ENCODE measurements around the gene DNAJB13.

DNAJB13 gene

DNA sequence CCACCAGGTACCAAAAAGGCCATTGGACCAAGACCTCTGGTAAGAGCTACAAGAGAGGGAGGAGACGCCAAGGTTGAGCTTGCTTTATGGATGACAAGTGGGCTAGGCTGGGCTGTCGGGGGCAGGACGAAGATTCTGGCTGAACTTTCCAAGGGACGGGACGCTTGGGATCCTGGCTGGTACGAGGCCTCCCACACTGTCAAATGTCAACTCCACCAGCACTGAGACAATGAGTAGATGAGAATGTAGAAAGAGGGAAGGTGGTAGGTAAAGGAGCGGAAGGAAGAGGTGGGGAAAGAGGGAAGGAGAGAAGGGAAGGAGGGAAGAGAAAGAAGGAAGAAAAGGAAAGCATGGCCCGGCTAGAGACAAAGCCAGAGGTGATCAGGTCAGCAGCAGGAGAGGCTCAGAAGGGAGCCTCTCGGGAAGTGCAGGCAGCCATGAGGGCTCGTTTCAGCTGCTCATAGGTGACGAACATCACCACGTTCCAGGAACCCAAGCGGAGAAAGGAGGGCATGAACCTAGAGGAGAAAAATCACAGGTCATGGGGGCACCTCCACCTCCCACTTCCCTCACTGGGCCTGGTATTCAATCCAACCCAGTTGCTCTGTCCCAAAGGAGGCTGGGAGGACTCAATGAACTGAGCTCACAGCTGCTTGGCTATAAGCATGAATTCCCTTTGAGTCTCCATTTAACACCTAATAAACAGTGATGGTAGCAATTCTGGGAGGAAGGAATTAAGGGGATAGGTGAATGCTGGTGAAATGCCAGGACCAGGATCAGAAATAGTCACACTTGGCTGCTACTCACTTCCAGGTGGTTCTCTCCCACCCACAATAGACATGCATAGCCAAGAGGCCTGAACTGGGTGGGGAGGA lies 24.0 kb downstream of the DNAJB13 start:
- Histone ChIP-seq H3K9ac (ENCODE audit: low read length) (no peak overlapping the region), H4K20me1 (ENCODE audit: low read depth, low read length) (0 out of 2 replicates have a peak, but pooled peaks cover 3% of the 10 kb centered on the region), H2AFZ (ENCODE audit: low read depth, low read length, severe bottlenecking) (no peak overlapping the region), H3K79me2 (ENCODE audit: insufficient read depth, low read length) (no peaks in the 10 kb centered on the region), H3K4me3 (ENCODE audit: insufficient read depth, low read length, poor library complexity, severe bottlenecking) (no peak overlapping the region), H3K9me2 (replicated peaks; ENCODE audit: insufficient read depth, low read length) (no peaks in the 10 kb centered on the region), H3K36me3 (ENCODE audit: low read length) (peaks cover 19% of the 10 kb centered on the region), H3K9me3 (ENCODE audit: insufficient read depth, low read length) (no peaks in the 10 kb centered on the region), H3K27ac (ENCODE audit: low read depth, low read length) (no peak overlapping the region), H3K27me3 (ENCODE audit: low read length) (no peaks in the 10 kb centered on the region), H3K4me2 (ENCODE audit: low read depth, low read length, poor library complexity, severe bottlenecking) (no peak overlapping the region), H3F3A (ENCODE audit: insufficient read depth) (peaks cover 7% of the 10 kb centered on the region)
- no peak for TF ChIP-seq EZH2phosphoT487 (conservative IDR thresholded peaks at IDR 0.05; ENCODE audit: low read length)
- TF ChIP-seq, protein P1, sequence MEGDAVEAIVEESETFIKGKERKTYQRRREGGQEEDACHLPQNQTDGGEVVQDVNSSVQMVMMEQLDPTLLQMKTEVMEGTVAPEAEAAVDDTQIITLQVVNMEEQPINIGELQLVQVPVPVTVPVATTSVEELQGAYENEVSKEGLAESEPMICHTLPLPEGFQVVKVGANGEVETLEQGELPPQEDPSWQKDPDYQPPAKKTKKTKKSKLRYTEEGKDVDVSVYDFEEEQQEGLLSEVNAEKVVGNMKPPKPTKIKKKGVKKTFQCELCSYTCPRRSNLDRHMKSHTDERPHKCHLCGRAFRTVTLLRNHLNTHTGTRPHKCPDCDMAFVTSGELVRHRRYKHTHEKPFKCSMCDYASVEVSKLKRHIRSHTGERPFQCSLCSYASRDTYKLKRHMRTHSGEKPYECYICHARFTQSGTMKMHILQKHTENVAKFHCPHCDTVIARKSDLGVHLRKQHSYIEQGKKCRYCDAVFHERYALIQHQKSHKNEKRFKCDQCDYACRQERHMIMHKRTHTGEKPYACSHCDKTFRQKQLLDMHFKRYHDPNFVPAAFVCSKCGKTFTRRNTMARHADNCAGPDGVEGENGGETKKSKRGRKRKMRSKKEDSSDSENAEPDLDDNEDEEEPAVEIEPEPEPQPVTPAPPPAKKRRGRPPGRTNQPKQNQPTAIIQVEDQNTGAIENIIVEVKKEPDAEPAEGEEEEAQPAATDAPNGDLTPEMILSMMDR (IDR thresholded peaks at IDR 0.05; ENCODE audit: insufficient read depth, low read length, poor library complexity, severe bottlenecking), result no peak

GRCh38 chr11:73975479-73975757 lies 24.6 kb downstream of the DNAJB13 start:
- Histone ChIP-seq H3F3A (ENCODE audit: insufficient read depth) (peaks cover 8% of the 10 kb centered on the region), H2AFZ (ENCODE audit: low read depth, low read length, severe bottlenecking) (no peak overlapping the region), H3K36me3 (ENCODE audit: low read length) (peaks cover 19% of the 10 kb centered on the region), H3K9me2 (replicated peaks; ENCODE audit: insufficient read depth, low read length) (no peaks in the 10 kb centered on the region), H3K4me2 (ENCODE audit: low read depth, low read length, poor library complexity, severe bottlenecking) (no peak overlapping the region), H3K79me2 (ENCODE audit: insufficient read depth, low read length) (0 out of 2 replicates have a peak, but pooled peaks cover under 1% of the 10 kb centered on the region), H3K4me3 (ENCODE audit: insufficient read depth, low read length, poor library complexity, severe bottlenecking) (no peak overlapping the region), H3K27me3 (ENCODE audit: low read length) (no peaks in the 10 kb centered on the region), H3K27ac (ENCODE audit: low read depth, low read length) (no peak overlapping the region), H4K20me1 (ENCODE audit: low read depth, low read length) (0 out of 2 replicates have a peak, but pooled peaks cover 3% of the 10 kb centered on the region), H3K9me3 (ENCODE audit: insufficient read depth, low read length) (no peaks in the 10 kb centered on the region), H3K9ac (ENCODE audit: low read length) (no peak overlapping the region)
- TF ChIP-seq EZH2phosphoT487 (conservative IDR thresholded peaks at IDR 0.05; ENCODE audit: low read length), result no peak
- TF ChIP-seq, protein P1 (IDR thresholded peaks at IDR 0.05; ENCODE audit: insufficient read depth, low read length, poor library complexity, severe bottlenecking), result no peak

- 0 out of 2 replicates have a peak, but pooled peaks cover 3% of the 10 kb centered on the region for H4K20me1 ChIP-seq (ENCODE audit: low read depth, low read length)
- H3F3A ChIP-seq (ENCODE audit: insufficient read depth), result peaks cover 18% of the 10 kb centered on the region
- no peak overlapping the region for H3K4me3 ChIP-seq (ENCODE audit: insufficient read depth, low read length, poor library complexity, severe bottlenecking)
- H3K9me2 ChIP-seq (replicated peaks; ENCODE audit: insufficient read depth, low read length), result no peaks in the 10 kb centered on the region
- peaks cover 25% of the 10 kb centered on the region for H3K36me3 ChIP-seq (ENCODE audit: low read length)
- no peak overlapping the region for H3K27ac ChIP-seq (ENCODE audit: low read depth, low read length)
- no peak overlapping the region for H3K4me2 ChIP-seq (ENCODE audit: low read depth, low read length, poor library complexity, severe bottlenecking)
- peaks cover 12% of the 10 kb centered on the region for H3K79me2 ChIP-seq (ENCODE audit: insufficient read depth, low read length)
- H3K9me3 ChIP-seq (ENCODE audit: insufficient read depth, low read length), result no peaks in the 10 kb centered on the region
- no peaks in the 10 kb centered on the region for H3K27me3 ChIP-seq (ENCODE audit: low read length)
- no peak overlapping the region for H3K9ac ChIP-seq (ENCODE audit: low read length)
- TF ChIP-seq, protein P1 (IDR thresholded peaks at IDR 0.05; ENCODE audit: insufficient read depth, low read length, poor library complexity, severe bottlenecking), result no peak
- TF ChIP-seq EZH2phosphoT487 (conservative IDR thresholded peaks at IDR 0.05; ENCODE audit: low read length), result no peak
- no peak overlapping the region for H2AFZ ChIP-seq (ENCODE audit: low read depth, low read length, severe bottlenecking)
These were observed 25.8 kb downstream of the DNAJB13 start for GRCh38 chr11:73976451-73977151.

All from SU-DHL-6 (cell line).